Measurements from ENCODE around the gene ADARB1. TPM values are rescaled to one million over a fixed set of nuclear protein-coding genes. Genes with fewer than 3 reads are reported as not detected.
A peak's percentile ranks its signal among the peaks of the same experiment; 100 is the strongest.

The ADARB1 gene
- total RNA-seq, 1 donor from 2014 or later, result 32.0 TPM

DNA sequence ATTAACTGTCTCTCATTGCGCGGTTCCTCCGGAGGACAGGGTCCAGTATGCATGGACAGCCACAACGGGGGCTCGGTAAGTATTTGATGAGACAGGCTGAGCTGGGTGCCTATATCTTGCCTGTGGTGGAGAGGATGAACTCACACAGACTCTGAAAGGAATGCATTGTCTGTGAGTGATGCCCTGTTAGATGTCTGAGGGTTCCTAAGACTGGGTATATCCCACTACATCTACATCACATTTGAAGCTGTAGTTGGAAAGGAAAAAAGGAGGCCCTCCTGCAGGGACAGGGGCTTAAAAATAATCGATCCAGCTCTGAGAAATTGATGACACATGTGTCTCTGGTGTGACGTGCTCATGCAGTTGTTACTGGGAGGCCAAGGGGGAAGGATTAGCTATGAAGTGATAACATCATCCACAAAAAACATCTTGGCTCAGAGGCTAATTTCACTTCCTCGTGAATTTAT is 1.9 kb downstream of the ADARB1 start:
- DNase-seq, result no peak

DNA sequence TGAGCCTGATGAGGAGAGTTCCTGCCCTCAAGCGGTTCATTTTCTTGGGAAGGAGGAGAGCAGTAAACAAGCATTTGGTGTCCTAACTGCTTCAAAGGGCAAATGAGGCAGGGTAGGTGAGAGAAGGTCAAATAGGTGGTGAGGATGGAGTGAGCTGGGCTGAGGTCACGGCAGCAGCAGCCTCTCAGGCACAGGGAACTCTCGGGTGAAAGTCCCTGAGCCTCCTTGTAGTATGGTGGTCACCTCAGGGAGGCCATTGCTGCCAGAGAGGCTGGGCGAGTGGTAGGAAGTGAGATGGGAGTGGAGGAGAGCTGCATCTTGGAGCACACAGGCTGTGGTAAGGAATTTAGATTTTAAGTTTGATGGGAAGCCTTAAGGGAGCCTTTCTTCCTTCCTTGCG is 4.0 kb downstream of the ADARB1 start:
- no peak for DNase-seq

DNA sequence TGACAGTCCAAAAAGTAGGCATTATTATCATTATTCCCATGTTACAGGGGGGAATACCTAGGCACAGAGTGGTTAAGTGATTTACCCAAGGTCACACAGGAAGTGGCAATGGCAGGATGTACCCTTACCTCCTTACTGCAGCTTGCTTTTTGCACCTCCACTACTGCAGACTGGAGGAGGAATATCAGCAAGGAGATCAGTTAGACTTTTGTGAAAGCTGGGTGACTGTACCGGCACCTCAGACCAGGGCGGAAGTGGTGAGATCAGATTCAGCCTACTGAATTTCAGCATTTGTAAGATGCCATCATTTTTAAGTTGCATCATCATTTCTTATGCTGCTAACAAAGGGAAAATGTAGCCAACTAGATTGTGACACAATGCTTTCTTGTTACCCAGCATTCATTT is 4.5 kb downstream of the ADARB1 start:
- DNase-seq, result peak; percentile 54

DNA sequence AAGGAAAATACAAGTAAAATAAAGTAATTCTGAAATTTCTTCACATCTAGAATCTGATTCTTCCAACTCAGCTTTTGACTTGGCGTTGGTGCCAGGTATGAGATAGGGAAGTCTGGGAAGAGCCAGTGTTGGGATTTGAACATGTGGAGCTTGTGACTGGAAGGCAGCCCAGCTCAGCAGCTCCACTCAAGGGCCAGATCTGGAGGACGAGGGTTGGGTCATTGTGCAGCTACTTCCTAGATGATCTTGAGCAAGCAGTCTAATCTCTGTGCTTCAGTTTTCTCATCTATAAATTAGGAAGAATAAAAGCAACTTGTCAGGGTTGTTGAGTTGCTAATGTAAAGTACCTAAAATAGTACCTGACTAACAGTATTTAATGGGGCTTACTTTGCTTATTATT is 5.0 kb downstream of the ADARB1 start:
- DNase-seq, result no peak

DNA sequence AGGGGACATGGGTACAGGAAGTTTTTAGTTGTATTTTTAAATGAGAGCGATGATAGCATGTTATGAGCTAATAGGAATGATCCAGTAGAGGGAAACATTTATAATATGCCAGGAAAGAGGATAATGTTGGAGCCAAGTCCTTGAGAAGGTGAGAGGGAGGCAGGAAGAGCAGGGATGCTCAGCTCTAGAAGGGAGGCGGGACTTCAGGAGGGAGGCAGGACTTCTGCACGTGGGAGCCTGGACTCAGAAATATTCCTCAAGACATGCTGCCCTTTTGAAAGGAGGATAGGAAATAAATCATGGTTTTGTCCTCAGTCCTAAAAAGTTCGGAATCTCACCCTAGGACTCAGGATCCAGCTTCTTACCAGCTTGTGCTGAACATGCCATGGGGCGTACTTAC is 5.9 kb downstream of the ADARB1 start:
- no peak for DNase-seq

DNA sequence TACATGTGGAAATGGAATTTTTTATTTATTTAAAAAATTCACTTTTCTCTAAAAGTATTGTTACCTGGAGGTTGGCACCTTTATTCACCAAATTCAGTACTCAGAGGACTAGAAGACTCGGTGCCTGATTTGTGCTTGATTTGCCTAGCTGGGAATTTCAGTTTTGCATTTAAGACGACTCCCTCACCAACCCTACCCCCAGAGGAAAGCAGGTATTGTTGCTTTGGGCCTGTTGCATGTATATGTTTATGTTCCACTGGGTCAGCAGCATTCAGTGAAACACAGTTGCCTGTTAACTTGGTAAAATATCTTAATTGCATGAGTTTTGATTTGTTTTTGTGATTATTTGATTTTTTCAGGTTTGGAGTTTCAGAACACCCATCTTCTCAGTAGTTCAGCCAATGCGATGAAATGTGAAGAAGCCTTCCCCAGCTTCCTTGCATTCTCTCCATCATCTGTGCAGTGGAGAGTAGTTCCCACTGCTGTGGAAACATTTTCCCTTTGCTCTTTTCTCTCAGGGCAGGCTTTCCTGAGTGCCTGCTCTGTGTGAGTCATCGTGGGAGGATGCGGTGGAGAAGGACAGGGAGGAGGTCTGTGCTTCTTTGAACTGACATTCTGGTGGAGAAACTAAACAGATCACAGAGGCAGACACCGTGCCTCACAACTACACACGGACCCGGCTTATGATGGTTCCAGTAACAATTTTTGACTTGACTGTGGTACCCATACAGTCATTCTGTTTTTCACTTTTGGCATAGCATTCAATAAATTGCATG is 6.4 kb downstream of the ADARB1 start:
- peak; percentile 53 for DNase-seq

DNA sequence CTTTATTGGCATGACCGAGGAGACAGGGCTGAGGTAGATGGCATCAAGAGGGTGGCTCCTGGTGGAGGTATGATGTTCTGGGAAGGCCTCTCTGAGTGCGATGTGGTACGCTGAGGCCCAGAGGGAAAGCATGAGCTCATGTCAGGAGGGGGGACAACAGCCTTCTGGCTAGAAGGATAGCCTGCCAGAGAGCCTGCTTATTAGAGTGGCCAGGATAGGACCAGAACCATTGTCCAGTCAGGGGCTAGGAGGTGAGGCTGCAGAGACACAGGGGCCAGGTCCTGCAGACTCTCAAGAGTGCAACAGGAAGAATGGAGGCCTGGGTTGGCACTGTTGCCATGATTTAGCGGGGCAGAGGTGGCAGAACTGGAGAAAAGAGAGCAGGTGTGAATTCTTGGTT is 7.3 kb downstream of the ADARB1 start:
- DNase-seq, result no peak

DNA sequence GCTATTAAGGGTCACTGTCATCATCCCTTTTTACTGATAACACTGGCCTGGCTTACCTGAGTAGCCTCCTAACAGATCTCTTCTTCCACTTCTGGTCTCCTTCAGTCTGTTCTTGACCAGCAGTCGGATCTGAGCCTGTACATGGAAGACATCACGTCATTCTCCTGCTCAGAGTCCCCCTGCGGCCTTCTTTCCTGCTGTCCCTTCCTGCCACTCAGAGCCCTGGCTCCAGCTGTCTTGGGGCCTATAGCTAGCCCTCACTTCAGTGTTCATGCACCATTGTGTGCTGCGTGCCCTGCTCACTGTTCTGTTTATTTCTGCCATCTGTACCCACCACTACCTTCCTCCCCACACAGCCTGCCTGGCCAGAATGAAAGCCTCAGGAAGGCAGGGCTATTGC is 8.4 kb downstream of the ADARB1 start:
- no peak for DNase-seq

DNA sequence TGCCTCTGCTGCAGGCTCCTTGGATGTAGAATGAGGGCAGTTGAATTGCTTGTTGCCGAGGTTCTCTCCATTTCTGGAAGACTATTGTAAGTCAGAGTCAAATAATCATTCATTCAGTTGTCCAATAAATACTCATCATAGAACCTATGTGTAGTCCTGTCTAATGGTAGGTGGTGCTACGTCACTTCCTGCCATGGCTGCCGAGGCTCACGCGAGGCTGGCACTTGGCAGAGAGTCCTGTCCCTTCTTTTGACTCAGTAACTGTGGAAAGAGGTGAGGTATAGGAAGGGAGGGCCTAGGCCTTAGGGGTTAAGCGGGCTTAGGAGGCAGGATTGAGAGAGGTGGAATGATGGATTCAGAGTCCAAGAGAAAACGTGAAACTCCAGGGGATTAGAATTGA is 9.7 kb downstream of the ADARB1 start:
- no peak for DNase-seq

DNA sequence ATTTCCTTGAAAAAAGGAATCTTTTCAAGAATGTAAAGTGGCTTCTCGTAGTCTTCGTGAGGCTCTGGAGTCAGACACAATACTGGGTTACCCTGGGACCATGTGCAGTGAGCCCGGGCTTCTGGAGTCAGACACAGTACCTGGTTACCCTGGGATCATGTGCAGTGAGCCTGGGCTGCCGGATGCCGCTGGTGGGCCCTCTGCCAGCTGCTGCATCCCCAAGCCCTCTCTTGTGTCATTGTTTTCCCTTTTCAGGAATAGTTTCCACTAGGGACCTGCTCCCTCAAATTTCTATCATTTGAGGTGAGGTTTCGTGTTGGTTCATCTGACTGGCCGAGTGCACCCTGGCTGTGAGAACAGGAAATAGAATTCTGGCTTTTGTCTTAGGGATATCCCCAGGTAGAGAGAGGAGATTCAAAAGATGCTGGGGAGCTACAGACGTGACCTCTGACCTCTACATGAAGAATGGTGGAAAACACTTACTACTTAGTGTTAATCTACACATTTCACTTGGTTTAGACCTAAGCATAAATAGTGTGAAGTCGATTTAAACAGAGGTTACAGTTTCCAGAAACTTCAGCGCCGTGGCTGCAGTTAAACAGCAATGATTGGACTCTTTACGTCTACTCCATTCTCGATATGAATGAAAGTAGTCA is 10.6 kb downstream of the ADARB1 start:
- DNase-seq, result no peak

DNA sequence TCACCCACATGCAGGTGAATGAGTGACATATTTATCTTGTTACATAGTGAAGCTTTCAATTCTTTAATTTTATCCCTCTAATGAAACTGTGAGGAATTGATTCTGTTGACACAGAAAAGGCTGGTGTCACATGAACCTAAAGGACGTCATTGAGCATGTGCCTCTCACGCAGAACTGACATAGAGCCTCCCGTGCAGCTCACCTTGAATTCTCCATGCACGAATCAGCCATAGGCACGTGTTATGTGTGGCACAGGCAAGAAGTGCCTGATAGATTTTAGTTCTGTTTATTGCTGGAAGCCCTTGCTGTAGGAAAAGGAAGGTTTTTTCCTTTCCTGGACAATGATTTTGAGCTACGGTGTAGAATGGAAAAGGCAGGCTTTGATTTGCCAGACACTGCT is 11.3 kb downstream of the ADARB1 start:
- DNase-seq, result no peak

DNA sequence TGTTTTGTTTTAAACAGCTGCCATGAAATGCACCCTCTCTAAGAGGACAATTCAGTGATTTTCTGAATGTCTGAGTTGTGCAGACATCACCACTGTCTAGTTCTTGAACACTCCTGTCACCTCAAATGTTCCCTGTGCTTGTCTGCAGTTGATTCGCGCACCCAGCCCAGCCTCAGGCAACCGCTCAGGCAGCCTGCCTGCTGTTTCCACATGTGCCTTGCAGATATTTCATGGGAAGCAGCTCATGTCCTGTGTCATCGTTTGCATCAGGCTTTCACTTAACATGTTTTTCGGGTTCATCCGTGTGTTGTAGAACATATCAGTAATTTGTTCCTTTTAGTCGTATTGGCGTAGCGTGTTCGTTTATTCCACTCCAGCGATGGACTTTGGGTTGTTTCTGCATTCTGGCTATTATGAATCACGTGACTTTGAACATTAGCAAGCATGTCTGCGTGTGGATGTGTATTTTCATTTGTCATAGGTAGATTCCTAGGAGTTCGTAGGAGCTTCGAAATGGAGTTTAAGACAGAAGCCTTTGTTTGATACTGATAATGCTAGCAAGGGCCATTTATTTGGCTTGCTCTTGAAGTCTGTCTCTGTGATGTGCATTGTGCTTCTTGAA is 12.1 kb downstream of the ADARB1 start:
- no peak for DNase-seq

DNA sequence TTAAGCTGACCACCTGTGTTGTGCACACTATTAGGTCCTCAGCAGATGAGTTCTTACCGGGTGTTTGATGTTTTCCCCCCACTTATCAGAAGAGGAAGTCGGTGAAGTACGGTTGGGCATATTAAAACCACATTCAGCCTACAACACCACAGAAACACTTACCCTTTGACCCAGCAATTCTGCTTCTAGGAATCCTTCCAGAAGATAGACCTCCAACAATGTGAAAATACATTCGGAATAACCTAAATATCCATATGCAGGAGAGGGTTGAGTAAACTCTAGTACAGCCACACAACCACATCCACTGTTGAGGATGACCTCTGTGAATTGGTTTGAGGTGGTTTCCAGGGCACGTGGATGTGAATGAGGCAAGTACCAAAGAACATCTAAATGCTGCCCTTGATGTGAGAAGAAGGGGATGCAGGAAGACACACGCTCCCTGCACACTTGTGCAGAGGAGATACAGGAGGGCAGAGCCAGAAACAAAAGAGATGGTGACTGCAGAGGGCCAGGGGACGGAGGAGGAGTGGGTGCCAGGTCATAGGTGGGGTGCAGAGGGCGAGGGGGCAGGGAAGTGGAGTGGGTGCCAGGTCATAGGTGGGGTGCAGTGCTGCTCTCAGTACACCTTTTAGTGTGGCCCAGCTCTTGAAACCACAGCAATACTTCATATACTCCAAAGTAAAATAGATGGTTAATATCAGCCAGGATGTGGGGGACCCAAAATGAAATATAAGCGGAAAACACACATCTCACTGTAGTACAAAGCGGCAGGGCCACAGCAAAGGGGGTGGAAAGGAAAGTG is 12.8 kb downstream of the ADARB1 start:
- DNase-seq, result no peak

DNA sequence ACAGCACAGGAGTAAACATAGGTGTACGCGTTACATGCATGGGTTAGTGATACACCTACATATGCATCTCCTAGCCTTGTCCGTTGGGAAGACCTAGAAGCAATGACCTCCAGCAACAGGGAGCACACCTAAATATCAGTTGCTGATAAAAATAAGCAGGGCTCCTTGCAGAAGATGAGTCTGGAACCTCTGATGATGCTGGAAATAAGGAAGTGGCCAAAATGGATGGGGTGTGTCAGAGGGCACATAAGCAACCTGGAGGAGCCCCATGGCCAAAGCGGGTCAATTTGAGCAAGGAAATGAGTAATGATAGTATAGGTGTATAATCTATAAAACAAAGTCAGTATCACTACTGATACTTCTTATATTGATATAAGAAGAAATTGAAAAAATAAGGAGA is 13.7 kb downstream of the ADARB1 start:
- DNase-seq, result no peak

DNA sequence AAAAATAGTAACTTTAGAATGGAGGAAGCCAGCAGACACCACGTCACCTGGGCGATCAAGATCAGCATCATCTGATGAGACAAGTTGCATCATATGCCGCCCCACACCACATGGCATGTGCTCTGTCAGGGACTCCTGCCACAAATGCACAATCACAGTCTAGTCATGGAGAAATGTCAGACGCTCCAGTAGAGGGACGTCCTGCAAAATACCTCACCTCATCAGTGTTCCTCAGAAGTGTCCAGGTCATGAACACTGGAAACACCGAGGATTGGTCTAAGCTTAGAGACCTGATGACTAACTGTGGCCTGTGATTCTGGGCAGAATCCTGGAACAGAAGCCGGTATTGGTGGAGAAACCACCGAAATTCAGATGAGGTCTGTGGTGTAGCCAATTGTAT is 14.3 kb downstream of the ADARB1 start:
- DNase-seq, result no peak

DNA sequence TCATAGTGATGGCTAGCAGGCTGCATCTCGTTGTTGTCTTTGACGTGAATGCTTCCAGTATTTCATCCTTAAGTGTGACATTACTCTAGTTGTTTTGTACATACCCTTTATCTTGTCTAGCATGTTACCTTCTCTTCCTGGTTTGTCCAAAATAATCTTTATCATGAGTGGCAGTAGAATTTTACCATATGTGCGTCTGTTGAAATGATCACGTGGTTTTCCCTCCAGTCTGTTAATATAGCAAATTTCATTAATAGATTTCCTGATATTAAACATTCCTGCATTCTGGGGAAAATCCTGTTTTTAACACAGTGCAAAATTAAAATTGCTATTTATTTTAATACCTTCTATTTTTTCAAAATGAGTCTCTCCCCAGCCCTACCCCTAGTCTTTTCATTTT is 15.6 kb downstream of the ADARB1 start:
- DNase-seq, result no peak

DNA sequence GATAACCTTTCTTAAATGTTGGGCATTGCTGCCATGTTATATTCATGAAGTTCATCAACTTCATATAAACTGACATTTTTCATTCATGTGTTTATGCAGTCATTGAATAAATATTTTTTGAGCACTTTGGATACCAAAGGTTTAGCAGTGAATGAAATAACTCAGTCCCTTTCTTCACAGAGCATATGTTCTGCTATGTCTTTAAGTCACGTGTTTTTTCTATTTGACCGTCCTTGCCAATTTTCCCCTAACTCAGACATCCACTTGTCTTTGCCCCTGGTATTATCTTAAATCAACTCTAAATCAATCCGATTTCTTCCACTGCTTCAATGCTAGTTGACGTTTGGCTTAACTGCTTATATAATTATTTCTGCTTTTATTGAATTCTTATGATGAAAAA is 16.6 kb downstream of the ADARB1 start:
- DNase-seq, result no peak

DNA sequence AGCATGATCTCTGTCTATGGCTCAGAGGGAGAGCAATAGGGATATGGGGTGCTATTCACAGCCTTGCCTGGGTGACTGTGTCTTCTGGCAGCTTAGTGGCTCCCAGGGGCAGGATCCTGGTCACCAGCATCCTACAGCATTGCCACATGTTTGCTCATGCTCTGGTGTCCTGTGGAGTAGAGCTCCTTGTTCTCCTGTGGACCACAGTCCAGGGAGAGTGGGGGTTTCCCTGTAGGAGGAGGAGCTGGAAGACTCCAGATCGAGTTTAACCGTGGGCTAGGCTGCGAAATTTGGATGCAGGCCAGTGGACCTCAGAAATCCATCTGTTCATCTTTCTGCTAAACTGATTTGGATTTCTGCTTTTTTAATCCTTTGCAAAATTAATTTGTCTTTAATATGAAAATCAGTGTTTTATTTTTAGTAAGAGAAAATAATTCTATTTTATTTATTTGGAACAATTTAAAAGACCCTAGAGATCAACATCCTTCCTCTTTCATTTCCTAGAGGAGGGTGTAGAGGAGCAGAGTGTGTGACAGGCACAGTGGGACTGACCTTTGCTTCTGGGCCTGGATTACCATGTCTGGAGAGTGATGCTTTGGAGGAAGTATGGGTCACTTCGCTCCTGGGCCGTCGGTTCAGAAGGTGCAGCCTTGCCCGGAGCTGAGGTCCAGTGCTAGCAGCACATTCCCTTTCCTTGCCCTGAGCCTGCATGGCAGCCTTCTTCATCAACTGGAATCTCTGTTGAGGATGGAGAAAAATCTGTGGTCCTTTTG is 17.4 kb downstream of the ADARB1 start:
- DNase-seq, result no peak

DNA sequence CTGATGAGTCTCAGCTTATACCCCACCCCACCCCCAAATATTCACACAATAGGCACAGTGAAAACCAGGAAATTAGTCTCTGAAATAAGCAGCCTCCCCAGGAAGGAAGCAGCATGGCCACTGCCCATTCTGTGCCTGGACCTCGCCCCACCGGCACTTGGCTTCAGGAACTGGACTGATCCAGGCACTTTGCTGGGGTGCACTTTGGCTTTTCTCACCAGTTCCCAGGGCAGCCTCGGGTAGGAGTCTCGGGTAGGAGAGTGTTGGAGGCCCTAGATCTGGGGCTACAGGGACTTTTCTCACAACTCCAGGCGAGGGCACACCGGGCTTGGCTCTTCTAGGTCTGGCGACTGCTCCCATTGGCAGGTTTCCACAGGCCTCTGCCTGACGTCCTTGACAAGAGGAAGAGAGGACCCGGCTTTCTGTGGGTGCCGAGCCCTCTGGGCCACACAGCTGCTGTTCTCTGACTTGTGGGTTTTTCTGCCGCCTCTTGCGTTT is 18.7 kb downstream of the ADARB1 start:
- DNase-seq, result peak; percentile 79

DNA sequence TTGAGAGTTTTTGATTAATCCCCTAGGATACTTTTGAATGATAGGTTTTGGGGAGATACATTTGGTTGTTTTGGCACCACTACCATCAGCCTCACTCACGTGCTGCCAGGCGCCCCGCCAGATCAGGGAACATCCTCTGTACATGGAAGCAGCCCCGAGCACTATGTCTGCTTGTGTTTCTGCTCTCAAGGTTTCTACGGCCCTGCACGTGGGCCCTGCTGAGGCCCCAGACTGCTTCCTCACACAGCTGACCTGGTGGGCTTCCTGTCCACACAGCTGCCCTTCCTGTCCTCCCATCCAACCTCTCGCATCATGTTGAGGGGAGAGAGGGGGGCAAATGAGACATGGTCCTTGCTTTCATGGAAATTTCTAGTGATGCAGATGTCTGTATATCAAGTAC is 20.0 kb downstream of the ADARB1 start:
- peak; percentile 82 for DNase-seq

DNA sequence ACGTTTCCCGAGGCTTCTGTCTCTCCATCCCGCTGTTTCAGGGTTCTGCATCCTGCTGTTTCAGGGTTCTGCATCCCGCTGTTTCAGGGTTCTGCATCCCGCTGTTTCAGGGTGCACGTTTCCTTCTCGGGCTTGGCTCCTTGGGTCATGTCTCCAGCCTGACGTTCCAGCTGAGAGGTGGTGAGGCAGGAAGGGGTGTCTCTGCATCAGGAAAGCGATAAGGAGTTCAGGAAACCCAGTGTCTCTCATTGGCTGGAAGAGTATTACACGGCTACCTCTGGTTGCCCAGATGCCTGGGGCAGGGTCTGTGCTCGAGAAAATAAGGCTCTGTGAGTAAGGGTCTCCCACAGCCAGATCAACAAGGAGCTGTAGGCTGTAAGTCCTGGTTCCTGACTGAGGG is 21.1 kb downstream of the ADARB1 start:
- peak; percentile 51 for DNase-seq

DNA sequence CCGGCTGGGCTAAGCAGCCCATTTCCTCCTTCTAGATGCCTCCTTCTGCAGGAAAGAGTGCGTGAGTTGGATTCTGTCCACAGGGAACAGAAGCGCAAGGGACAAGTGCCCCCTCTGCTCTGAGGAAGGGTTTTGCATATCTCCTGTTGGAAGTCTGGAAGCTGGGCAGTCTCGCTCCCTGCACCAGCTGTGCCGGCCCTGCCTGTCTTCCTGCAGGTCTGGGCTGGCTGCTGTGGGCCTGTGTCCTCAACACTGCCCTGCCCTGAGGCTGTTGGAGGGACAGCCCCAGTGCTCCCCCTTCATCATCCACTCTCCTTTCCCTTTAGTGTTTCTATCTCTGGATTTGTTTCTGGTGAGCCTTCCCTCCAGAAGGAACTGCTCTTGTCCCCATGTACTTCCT is 21.8 kb downstream of the ADARB1 start:
- no peak for DNase-seq

Measured in dermis blood vessel endothelial cell (primary cell).